AG04450 (cell line): Measurements from ENCODE around the gene ETV5. TPM values are rescaled to one million over a fixed set of nuclear protein-coding genes. Genes with fewer than 3 reads are reported as not detected.

Experiments
- CTCF ChIA-PET: fragments of 300-600, 350-600 bp; formaldehyde crosslinking; extraction: SDS; loops from one replicate; lab custom pipeline; 2022; ENCODE audit warnings: antibody characterized with exemption, inconsistent platforms; lab: Charles Lee
- POLR2A ChIA-PET: fragments of 350-600 bp; formaldehyde crosslinking; extraction: SDS; loops from one replicate; lab custom pipeline; 2021; ENCODE audit warnings: antibody characterized with exemption, inconsistent platforms; lab: Yijun Ruan, JAX
- DNase-seq: peaks from one replicate; pipeline ENCODE4 v3.0.0-alpha.2; 2011; ENCODE audit warnings: low read depth, low spot score
- H3K27ac ChIP-seq: one replicate; pipeline ENCODE4 v1.5.1; 2012; ENCODE audit warnings: low read depth, low read length, control low read depth
- H3K27me3 ChIP-seq: one replicate; pipeline ENCODE4 v1.6.0; 2012; ENCODE audit warnings: low read length; ENCODE audit not compliant: control insufficient read depth, insufficient read depth
- H3K4me3 ChIP-seq: 2 replicates; pipeline ENCODE4 v1.5.1; 2011; ENCODE audit warnings: mild to moderate bottlenecking, low read depth, low read length, control low read depth
- H3K9me3 ChIP-seq: 2 replicates; pipeline ENCODE4 v1.5.1; 2012; ENCODE audit warnings: low read length; ENCODE audit not compliant: control insufficient read depth, insufficient read depth
- polyA plus RNA-seq: library from polyadenylated mRNA; depleted of rRNA; stranded (reverse); fragments of >200 nt; gene quantifications from 2 replicates; pipeline ENCODE4 v1.2.3, GENCODE V29; 2011
- TF ChIP-seq, protein P1 (sequence below): IDR thresholded peaks from 2 replicates; pipeline ENCODE4 v1.5.1; 2011; ENCODE audit warnings: low read depth, low read length, control low read depth, inconsistent platforms

The ETV5 gene
- polyA plus RNA-seq, 1 experiment = 33.7 TPM

DNA sequence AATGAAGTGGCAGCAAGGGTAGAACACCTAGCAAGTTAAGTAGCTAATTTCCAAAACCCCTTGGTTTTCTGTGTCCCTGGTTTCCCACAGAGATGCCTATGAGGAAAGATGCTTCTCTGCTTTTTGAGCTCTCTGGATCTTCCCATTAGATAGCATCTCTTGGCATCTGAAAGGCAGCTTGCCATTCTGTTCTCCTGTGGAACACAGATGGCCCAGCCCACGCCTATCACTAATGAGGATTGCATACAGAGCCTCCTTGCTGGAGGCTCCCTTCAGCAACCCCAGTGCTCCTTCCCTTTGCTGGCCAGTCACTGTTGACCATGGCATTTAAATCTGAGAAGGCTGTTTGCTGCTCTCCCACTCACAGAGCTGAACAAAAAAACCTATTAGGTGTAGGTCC is 34.4 kb upstream of the ETV5 start:
- ChIA-PET CTCF (interaction anchor here (0.9 to 1.4 kb wide), 3 partner anchors 21 to 160 kb away, joined by 3 to 4 read pairs (median 3); no protein-coding TSS in a partner anchor), POLR2A (no interaction called here)
- H3K27ac ChIP-seq = no peak overlapping the region
- TF ChIP-seq, protein P1, sequence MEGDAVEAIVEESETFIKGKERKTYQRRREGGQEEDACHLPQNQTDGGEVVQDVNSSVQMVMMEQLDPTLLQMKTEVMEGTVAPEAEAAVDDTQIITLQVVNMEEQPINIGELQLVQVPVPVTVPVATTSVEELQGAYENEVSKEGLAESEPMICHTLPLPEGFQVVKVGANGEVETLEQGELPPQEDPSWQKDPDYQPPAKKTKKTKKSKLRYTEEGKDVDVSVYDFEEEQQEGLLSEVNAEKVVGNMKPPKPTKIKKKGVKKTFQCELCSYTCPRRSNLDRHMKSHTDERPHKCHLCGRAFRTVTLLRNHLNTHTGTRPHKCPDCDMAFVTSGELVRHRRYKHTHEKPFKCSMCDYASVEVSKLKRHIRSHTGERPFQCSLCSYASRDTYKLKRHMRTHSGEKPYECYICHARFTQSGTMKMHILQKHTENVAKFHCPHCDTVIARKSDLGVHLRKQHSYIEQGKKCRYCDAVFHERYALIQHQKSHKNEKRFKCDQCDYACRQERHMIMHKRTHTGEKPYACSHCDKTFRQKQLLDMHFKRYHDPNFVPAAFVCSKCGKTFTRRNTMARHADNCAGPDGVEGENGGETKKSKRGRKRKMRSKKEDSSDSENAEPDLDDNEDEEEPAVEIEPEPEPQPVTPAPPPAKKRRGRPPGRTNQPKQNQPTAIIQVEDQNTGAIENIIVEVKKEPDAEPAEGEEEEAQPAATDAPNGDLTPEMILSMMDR = no peak
- no peak for DNase-seq
- H3K9me3 ChIP-seq = no peaks in the 10 kb centered on the region
- peaks cover 11% of the 10 kb centered on the region for H3K27me3 ChIP-seq
- H3K4me3 ChIP-seq = no peak overlapping the region

DNA sequence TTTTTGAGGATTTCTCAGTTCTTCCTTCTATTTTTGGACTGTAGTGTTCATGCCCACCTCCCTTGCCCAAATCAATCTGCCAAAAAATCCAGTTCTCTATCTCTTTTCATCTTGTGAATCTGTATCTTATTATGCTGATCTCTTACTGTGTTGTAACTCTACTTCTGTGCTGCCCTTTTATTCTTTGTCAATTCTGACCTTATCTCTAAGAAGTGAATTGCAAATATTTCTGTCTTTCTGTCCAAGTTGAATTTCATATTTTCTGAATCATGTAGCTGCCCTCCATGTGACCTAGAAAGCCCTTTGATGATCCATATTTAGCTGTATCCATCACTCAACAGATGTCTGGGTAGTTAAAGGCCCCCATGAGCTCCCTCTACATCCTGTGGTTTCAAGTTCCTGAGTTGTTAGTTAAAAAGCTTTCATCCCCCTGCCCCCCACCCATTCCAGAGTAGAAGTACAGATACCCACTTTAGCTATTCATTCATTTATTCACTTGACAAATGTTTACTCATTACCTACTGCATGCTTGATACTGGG is 33.6 kb upstream of the ETV5 start:
- no peak overlapping the region for H3K27ac ChIP-seq

DNA sequence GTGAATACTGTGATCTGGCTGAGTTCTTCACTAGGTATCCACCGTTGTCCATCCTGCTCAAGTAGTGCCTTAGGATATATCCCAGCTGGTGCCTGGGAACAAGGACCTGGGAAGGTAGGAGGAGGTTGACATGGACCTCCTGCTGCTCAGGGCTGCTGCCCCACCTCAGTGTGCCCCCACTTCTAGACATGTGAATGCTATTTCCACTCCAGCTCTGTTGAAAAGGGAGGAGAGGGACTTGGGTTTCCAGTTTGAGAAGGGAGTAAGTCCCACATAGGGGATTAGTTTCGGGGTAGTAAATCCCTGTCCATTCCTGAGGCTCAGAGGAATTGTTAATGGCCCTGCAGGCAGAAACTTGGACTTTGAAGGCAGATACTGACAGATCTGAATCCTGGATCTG is 32.9 kb upstream of the ETV5 start:
- CTCF ChIA-PET = no interaction called here
- Histone ChIP-seq H3K4me3 (no peak overlapping the region), H3K27ac (no peak overlapping the region), H3K9me3 (no peaks in the 10 kb centered on the region), H3K27me3 (peaks cover 7% of the 10 kb centered on the region)
- DNase-seq = no peak
- POLR2A ChIA-PET = no interaction called here
- TF ChIP-seq, protein P1 = no peak

More for the DNA sequence above, 33.6 kb upstream of the ETV5 start:
- ChIA-PET CTCF (interaction anchor here (0.9 to 1.4 kb wide), 3 partner anchors 22 to 159 kb away, joined by 3 to 4 read pairs (median 3); no protein-coding TSS in a partner anchor), POLR2A (no interaction called here)
- DNase-seq = no peak
- Histone ChIP-seq H3K27me3 (peaks cover 7% of the 10 kb centered on the region), H3K4me3 (no peak overlapping the region), H3K9me3 (no peaks in the 10 kb centered on the region)
- TF ChIP-seq, protein P1 = no peak

DNA sequence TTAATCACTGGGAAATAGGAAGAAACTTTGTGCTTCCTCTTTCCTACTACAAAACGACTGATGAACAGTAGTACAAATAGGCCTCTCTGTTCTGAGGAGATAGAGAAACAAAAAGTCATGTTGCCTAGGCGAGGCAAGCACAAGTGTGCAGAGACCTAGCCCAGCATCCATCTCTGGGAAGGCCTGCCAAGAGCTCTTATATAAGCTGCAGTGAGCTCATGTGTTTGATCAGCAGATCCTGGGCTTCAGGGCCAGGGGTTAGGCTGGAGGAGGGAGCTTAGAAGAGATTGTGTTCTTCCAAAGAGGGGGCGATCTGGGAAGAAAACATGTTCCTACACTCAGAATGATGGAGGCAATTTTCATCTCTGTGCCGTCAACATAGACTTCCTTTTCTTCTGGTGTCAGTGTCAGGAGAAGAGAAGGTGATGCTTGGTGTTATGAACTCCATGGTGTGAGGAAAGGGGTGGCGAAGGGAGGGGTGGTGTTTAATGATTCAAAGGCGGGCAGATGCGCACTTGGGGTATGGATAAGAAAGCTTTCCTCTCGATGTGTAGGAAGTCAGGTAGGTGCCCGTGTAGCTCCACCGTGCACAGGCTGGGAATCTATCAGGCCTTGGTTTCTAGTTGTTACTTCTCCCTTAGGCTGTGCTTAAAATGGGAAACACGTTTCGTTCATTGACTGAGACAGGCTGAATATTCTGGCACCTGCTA is 29.5 kb upstream of the ETV5 start:
- CTCF ChIA-PET = interaction anchor here (1.4 kb wide), 1 partner anchor 161 kb away, joined by 4 read pairs; no protein-coding TSS in a partner anchor
- Histone ChIP-seq H3K27me3 (peaks cover 12% of the 10 kb centered on the region), H3K4me3 (no peak overlapping the region), H3K27ac (no peak overlapping the region), H3K9me3 (no peaks in the 10 kb centered on the region)
- DNase-seq = no peak
- POLR2A ChIA-PET = interaction anchor here (0.6 kb wide), 1 partner anchor 176 kb away, joined by 3 read pairs; no protein-coding TSS in a partner anchor
- TF ChIP-seq, protein P1 = no peak
